K562 (cell line): ENCODE measurements around the gene ANOS1.

Experiments used
- EZH2 ChIP-seq: IDR thresholded peaks from 2 replicates; pipeline ENCODE4 v1.6.1; 2012; ENCODE audit warnings: low read depth, mild to moderate bottlenecking, inconsistent platforms, low read length, borderline replicate concordance
- FOXK2 ChIP-seq, 2 experiments: fragments of 450-650 bp; IDR thresholded peaks in 1 of 2; conservative IDR thresholded peaks in 1 of 2; 2 replicates each; pipeline ENCODE4 v1.6.1; 2016; ENCODE audit warnings: low read depth in 2 of 2, mild to moderate bottlenecking in 1 of 2
- HMG20A ChIP-seq: fragments of 450-650 bp; formaldehyde crosslinking; conservative IDR thresholded peaks from 2 replicates; pipeline ENCODE4 v1.4.0; 2020; ENCODE audit warnings: mild to moderate bottlenecking, mixed read lengths
- JUN ChIP-seq, 2 experiments: sonication (generic) in 1 of 2; formaldehyde crosslinking in 1 of 2; IDR thresholded peaks; 2 replicates each; pipeline versions ENCODE4 v1.6.1 to v1.8.0; 2012 to 2022; ENCODE audit warnings: borderline replicate concordance in 2 of 2, mild to moderate bottlenecking in 2 of 2, improper control_type of control experiment in 1 of 2, low read depth in 1 of 2, low read length in 1 of 2, missing genetic modification reagents in 1 of 2
- RAD21 ChIP-seq, 2 experiments: fragments of 250-450 bp in 1 of 2; fragments of 450-650 bp in 1 of 2; sonication (Bioruptor Pico) in 1 of 2; formaldehyde crosslinking in 1 of 2; IDR thresholded peaks in 1 of 2; conservative IDR thresholded peaks in 1 of 2; 2 replicates each; pipeline versions ENCODE4 v1.4.0 to v1.8.0; 2020 to 2022; ENCODE audit warnings: mild to moderate bottlenecking in 2 of 2, moderate library complexity in 1 of 2
- TBL1XR1 ChIP-seq, 2 experiments: IDR thresholded peaks; 2 replicates each; pipeline ENCODE4 v1.6.1; 2012; ENCODE audit warnings: improper control_type of control experiment in 2 of 2, low read length in 2 of 2, mild to moderate bottlenecking in 1 of 2
- ZKSCAN1 ChIP-seq: fragments of 150-350 bp; IDR thresholded peaks from 2 replicates; pipeline ENCODE4 v1.6.1; 2016; ENCODE audit warnings: low read depth, low read length
- ZNF232 ChIP-seq: sonication (generic); formaldehyde crosslinking; IDR thresholded peaks from 2 replicates; pipeline ENCODE4 v1.8.0; 2022; ENCODE audit warnings: mild to moderate bottlenecking, missing genetic modification reagents
- TF ChIP-seq, protein P1 (sequence below): sonication (generic); formaldehyde crosslinking; IDR thresholded peaks from 2 replicates; pipeline ENCODE4 v1.4.0; 2020; ENCODE audit warnings: mild to moderate bottlenecking, missing genetic modification reagents
- TF ChIP-seq, protein P2 (sequence below): sonication (generic); formaldehyde crosslinking; IDR thresholded peaks from 2 replicates; pipeline ENCODE4 v1.8.1; 2023; ENCODE audit warnings: mild to moderate bottlenecking, missing genetic modification reagents
- TF ChIP-seq, protein P3 (sequence below): fragments of 450-650 bp; IDR thresholded peaks from 2 replicates; pipeline ENCODE4 v1.6.1; 2016; ENCODE audit warnings: low read depth

DNA sequence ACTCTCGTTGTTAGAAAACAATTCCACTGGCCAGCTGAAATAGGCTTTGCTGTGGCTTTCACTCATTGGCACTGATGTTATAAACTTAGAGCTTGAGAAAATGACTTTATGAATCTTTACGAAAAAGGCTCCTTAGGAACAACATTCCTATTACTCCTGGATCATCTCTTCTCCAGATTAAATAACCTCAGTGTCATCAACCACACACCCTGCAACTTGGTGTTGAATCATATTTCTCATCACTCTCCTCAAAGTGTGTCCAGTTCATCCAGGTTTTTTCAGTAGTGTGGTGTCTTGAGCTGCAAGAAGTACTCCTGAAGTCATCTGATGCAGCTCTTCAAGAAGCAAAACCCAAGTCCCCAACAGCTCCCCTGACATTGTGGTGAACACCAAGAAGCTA is 28.1 kb upstream of the ANOS1 start:
- TF ChIP-seq RAD21 (CRISPR knock-in tag; conservative IDR thresholded peaks at IDR 0.05 in 1 of 2, IDR thresholded peaks at IDR 0.05 in 1 of 2), result no peak
- no peak for TF ChIP-seq JUN (IDR thresholded peaks at IDR 0.05; ENCODE audit: borderline replicate concordance, low read depth, low read length)
- no peak for TF ChIP-seq JUN (CRISPR knock-in tag; IDR thresholded peaks at IDR 0.05; ENCODE audit: borderline replicate concordance)
- no peak for TF ChIP-seq ZNF232
- TF ChIP-seq TBL1XR1 (IDR thresholded peaks at IDR 0.05; ENCODE audit: low read length in 2 of 2), result no peak
- no peak for TF ChIP-seq HMG20A (CRISPR knock-in tag)
- TF ChIP-seq, protein P1, sequence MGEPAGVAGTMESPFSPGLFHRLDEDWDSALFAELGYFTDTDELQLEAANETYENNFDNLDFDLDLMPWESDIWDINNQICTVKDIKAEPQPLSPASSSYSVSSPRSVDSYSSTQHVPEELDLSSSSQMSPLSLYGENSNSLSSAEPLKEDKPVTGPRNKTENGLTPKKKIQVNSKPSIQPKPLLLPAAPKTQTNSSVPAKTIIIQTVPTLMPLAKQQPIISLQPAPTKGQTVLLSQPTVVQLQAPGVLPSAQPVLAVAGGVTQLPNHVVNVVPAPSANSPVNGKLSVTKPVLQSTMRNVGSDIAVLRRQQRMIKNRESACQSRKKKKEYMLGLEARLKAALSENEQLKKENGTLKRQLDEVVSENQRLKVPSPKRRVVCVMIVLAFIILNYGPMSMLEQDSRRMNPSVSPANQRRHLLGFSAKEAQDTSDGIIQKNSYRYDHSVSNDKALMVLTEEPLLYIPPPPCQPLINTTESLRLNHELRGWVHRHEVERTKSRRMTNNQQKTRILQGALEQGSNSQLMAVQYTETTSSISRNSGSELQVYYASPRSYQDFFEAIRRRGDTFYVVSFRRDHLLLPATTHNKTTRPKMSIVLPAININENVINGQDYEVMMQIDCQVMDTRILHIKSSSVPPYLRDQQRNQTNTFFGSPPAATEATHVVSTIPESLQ (CRISPR knock-in tag), result no peak
- TF ChIP-seq FOXK2 (conservative IDR thresholded peaks at IDR 0.05 in 1 of 2, IDR thresholded peaks at IDR 0.05 in 1 of 2; ENCODE audit: low read depth in 2 of 2), result no peak
- TF ChIP-seq, protein P2, sequence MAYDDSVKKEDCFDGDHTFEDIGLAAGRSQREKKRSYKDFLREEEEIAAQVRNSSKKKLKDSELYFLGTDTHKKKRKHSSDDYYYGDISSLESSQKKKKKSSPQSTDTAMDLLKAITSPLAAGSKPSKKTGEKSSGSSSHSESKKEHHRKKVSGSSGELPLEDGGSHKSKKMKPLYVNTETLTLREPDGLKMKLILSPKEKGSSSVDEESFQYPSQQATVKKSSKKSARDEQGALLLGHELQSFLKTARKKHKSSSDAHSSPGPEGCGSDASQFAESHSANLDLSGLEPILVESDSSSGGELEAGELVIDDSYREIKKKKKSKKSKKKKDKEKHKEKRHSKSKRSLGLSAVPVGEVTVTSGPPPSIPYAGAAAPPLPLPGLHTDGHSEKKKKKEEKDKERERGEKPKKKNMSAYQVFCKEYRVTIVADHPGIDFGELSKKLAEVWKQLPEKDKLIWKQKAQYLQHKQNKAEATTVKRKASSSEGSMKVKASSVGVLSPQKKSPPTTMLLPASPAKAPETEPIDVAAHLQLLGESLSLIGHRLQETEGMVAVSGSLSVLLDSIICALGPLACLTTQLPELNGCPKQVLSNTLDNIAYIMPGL, result no peak
- TF ChIP-seq EZH2, result no peak
- TF ChIP-seq ZKSCAN1, result no peak
- TF ChIP-seq, protein P3, sequence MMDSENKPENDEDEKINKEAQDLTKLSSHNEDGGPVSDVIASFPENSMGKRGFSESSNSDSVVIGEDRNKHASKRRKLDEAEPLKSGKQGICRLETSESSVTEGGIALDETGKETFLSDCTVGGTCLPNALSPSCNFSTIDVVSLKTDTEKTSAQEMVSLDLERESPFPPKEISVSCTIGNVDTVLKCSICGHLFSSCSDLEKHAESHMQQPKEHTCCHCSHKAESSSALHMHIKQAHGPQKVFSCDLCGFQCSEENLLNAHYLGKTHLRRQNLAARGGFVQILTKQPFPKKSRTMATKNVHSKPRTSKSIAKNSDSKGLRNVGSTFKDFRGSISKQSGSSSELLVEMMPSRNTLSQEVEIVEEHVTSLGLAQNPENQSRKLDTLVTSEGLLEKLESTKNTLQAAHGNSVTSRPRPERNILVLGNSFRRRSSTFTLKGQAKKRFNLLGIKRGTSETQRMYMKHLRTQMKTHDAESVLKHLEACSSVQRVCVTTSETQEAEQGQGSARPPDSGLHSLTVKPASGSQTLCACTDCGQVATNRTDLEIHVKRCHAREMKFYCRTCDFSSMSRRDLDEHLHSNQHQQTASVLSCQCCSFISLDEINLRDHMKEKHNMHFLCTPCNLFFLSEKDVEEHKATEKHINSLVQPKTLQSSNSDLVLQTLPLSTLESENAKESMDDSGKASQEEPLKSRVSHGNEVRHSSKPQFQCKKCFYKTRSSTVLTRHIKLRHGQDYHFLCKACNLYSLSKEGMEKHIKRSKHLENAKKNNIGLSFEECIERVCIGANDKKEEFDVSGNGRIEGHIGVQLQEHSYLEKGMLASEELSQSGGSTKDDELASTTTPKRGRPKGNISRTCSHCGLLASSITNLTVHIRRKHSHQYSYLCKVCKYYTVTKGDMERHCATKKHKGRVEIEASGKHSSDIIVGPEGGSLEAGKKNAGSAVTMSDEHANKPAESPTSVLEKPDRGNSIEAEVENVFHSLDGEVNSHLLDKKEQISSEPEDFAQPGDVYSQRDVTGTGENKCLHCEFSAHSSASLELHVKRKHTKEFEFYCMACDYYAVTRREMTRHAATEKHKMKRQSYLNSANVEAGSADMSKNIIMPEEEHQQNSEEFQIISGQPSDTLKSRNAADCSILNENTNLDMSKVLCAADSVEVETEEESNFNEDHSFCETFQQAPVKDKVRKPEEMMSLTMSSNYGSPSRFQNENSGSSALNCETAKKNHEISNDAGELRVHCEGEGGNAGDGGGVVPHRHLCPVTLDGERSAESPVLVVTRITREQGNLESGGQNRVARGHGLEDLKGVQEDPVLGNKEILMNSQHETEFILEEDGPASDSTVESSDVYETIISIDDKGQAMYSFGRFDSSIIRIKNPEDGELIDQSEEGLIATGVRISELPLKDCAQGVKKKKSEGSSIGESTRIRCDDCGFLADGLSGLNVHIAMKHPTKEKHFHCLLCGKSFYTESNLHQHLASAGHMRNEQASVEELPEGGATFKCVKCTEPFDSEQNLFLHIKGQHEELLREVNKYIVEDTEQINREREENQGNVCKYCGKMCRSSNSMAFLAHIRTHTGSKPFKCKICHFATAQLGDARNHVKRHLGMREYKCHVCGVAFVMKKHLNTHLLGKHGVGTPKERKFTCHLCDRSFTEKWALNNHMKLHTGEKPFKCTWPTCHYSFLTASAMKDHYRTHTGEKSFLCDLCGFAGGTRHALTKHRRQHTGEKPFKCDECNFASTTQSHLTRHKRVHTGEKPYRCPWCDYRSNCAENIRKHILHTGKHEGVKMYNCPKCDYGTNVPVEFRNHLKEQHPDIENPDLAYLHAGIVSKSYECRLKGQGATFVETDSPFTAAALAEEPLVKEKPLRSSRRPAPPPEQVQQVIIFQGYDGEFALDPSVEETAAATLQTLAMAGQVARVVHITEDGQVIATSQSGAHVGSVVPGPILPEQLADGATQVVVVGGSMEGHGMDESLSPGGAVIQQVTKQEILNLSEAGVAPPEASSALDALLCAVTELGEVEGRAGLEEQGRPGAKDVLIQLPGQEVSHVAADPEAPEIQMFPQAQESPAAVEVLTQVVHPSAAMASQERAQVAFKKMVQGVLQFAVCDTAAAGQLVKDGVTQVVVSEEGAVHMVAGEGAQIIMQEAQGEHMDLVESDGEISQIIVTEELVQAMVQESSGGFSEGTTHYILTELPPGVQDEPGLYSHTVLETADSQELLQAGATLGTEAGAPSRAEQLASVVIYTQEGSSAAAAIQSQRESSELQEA, result no peak
